Loucy (cell line): ENCODE results near the gene MED13.

Experiments
- H2AFZ ChIP-seq: fragments of 200-600 bp; sonication (generic); 2 replicates; pipeline ENCODE4 v1.6.0; 2016; ENCODE audit warnings: antibody characterized with exemption, mild to moderate bottlenecking, low read length, moderate library complexity
- H3F3A ChIP-seq: fragments of 200-600 bp; 2 replicates; pipeline ENCODE4 v1.6.0; 2016; ENCODE audit warnings: antibody characterized with exemption, low read depth, mild to moderate bottlenecking
- H3K27me3 ChIP-seq: fragments of 200-600 bp; sonication (generic); 2 replicates; pipeline ENCODE4 v1.6.1; 2014; ENCODE audit warnings: low read length, mild to moderate bottlenecking; ENCODE audit not compliant: insufficient read depth, poor library complexity, severe bottlenecking
- H3K36me3 ChIP-seq: fragments of 200-600 bp; sonication (generic); 2 replicates; pipeline ENCODE4 v1.6.1; 2016; ENCODE audit warnings: low read length; ENCODE audit not compliant: insufficient read depth
- H3K4me1 ChIP-seq: fragments of 200-600 bp; sonication (generic); 2 replicates; pipeline ENCODE4 v1.5.1; 2014; ENCODE audit warnings: low read length, mild to moderate bottlenecking; ENCODE audit not compliant: insufficient read depth, poor library complexity, severe bottlenecking
- H3K4me2 ChIP-seq: fragments of 200-600 bp; sonication (generic); 2 replicates; pipeline ENCODE4 v1.6.0; 2014; ENCODE audit warnings: antibody characterized with exemption, low read length, low read depth, mild to moderate bottlenecking; ENCODE audit not compliant: poor library complexity, severe bottlenecking
- H3K4me3 ChIP-seq: fragments of 200-600 bp; sonication (generic); 2 replicates; pipeline ENCODE4 v1.5.1; 2014; ENCODE audit warnings: low read length, mild to moderate bottlenecking, mixed read lengths; ENCODE audit not compliant: poor library complexity, severe bottlenecking
- H3K79me2 ChIP-seq: fragments of 200-600 bp; sonication (generic); 2 replicates; pipeline ENCODE4 v1.6.1; 2014; ENCODE audit warnings: low read length; ENCODE audit not compliant: insufficient read depth
- H3K9ac ChIP-seq: fragments of 200-600 bp; sonication (generic); 2 replicates; pipeline ENCODE4 v1.6.0; 2014; ENCODE audit warnings: mild to moderate bottlenecking, low read depth, low read length, moderate library complexity; ENCODE audit not compliant: poor library complexity, severe bottlenecking
- H3K9me2 ChIP-seq: fragments of 200-600 bp; sonication (generic); replicated peaks from 2 replicates; pipeline ENCODE4 v1.6.1; 2016; ENCODE audit warnings: low read depth, low read length, mixed read lengths
- H3K9me3 ChIP-seq: fragments of 200-600 bp; sonication (generic); 2 replicates; pipeline ENCODE4 v1.6.1; 2014; ENCODE audit warnings: mild to moderate bottlenecking, antibody characterized with exemption, low read length, low read depth; ENCODE audit not compliant: insufficient read depth
- H4K20me1 ChIP-seq: fragments of 200-600 bp; sonication (generic); 2 replicates; pipeline ENCODE4 v1.6.0; 2014; ENCODE audit warnings: antibody characterized with exemption, low read length, mild to moderate bottlenecking; ENCODE audit not compliant: insufficient read depth, poor library complexity, severe bottlenecking
- EZH2phosphoT487 ChIP-seq: fragments of 200-600 bp; IDR thresholded peaks from 2 replicates; pipeline ENCODE4 v1.6.1; 2018; ENCODE audit warnings: antibody characterized with exemption, mild to moderate bottlenecking, moderate library complexity, borderline replicate concordance
- TF ChIP-seq, protein P1 (sequence below): fragments of 200-600 bp; sonication (generic); conservative IDR thresholded peaks from 2 replicates; pipeline ENCODE4 v1.5.1; 2014; ENCODE audit warnings: mild to moderate bottlenecking, antibody characterized with exemption, low read length

The MED13 gene

DNA sequence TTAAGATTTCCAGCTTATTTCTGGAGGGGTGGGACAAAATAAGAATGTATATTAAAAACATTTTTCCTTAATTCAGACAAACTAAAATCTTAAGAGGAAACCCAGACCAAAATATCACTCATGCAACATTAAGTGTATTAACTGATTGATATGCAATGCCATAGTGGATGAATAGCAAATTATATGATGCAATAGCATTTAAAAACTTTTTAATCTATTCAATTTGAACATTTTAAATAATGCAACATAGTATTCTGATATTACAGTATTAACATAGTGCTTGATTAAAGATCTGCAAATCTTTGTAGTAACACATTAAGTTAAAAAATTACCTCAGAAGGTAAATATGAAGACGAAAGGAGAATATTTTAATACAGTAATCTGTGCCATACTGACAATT is 122.0 kb downstream of the MED13 start:
- Histone ChIP-seq H4K20me1 (no peaks in the 10 kb centered on the region), H3K4me3 (no peak overlapping the region), H3K9ac (no peak overlapping the region), H3K36me3 (peaks cover 46% of the 10 kb centered on the region; the same call in 1 of the 2 replicates), H3K79me2 (no peaks in the 10 kb centered on the region), H3K4me2 (no peak overlapping the region), H3K4me1 (no peaks in the 10 kb centered on the region), H3K9me3 (no peaks in the 10 kb centered on the region), H3F3A (no peaks in the 10 kb centered on the region), H2AFZ (no peak overlapping the region), H3K27me3 (no peaks in the 10 kb centered on the region), H3K9me2 (no peaks in the 10 kb centered on the region)
- TF ChIP-seq, protein P1, sequence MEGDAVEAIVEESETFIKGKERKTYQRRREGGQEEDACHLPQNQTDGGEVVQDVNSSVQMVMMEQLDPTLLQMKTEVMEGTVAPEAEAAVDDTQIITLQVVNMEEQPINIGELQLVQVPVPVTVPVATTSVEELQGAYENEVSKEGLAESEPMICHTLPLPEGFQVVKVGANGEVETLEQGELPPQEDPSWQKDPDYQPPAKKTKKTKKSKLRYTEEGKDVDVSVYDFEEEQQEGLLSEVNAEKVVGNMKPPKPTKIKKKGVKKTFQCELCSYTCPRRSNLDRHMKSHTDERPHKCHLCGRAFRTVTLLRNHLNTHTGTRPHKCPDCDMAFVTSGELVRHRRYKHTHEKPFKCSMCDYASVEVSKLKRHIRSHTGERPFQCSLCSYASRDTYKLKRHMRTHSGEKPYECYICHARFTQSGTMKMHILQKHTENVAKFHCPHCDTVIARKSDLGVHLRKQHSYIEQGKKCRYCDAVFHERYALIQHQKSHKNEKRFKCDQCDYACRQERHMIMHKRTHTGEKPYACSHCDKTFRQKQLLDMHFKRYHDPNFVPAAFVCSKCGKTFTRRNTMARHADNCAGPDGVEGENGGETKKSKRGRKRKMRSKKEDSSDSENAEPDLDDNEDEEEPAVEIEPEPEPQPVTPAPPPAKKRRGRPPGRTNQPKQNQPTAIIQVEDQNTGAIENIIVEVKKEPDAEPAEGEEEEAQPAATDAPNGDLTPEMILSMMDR = no peak
- no peak for TF ChIP-seq EZH2phosphoT487

DNA sequence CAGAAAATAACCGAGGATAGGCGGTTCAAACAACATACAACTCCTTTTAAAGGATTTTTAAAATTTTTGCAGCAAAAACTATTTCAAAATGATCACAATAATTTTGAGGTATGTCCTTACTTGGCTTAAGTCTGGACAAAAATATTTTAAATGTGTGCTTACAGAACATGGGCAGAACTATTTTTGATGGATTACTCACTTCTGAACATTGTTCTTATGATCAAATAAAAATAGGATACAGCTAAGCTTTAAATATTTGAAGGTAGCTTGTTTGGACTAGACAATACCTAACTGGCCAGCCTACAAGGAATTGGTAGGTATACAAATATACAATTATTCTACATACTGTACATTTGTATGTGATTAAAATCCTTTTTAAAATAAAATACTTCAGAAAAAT is 123.0 kb downstream of the MED13 start:
- H3K9me3 ChIP-seq = no peaks in the 10 kb centered on the region
- peaks cover 36% of the 10 kb centered on the region; the same call in 1 of the 2 replicates for H3K36me3 ChIP-seq
- no peak overlapping the region for H3K4me3 ChIP-seq
- no peaks in the 10 kb centered on the region for H3K27me3 ChIP-seq
- no peak overlapping the region for H3K9ac ChIP-seq
- H3K4me2 ChIP-seq = no peak overlapping the region
- H3K4me1 ChIP-seq = no peaks in the 10 kb centered on the region
- TF ChIP-seq, protein P1 = no peak
- no peak for TF ChIP-seq EZH2phosphoT487
- H2AFZ ChIP-seq = no peak overlapping the region
- no peaks in the 10 kb centered on the region for H3F3A ChIP-seq
- no peaks in the 10 kb centered on the region for H3K9me2 ChIP-seq
- no peaks in the 10 kb centered on the region for H3K79me2 ChIP-seq
- no peaks in the 10 kb centered on the region for H4K20me1 ChIP-seq

DNA sequence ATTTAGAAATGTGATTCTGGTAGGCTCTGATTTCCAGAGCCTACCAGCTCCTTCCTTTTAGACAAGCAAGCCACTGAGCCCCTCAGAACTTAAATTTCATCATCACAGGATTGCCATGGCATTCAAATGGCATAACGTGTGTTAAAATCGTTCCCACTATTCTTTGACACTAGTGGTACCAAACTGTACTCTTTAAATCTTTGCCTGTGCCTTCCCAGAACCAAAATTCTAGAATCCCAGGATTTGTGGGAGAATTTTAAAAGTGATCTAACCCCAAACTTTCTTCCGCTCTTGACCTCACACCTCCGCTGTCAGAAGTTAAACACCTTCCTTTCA is 137.0 kb downstream of the MED13 start:
- peak overlapping the region; percentile 99 for H2AFZ ChIP-seq

More for the DNA sequence above, 137.0 kb downstream of the MED13 start:
- no peaks in the 10 kb centered on the region for H4K20me1 ChIP-seq
- peak overlapping the region; percentile 98 for H3K4me2 ChIP-seq
- TF ChIP-seq, protein P1 = no peak
- TF ChIP-seq EZH2phosphoT487 = no peak
- no peaks in the 10 kb centered on the region; the same call in 1 of the 2 replicates for H3K36me3 ChIP-seq
- peaks cover 19% of the 10 kb centered on the region for H3K79me2 ChIP-seq
- H3K9me3 ChIP-seq = no peaks in the 10 kb centered on the region
- H3K27me3 ChIP-seq = no peaks in the 10 kb centered on the region
- peak overlapping the region; percentile 95 for H3K9ac ChIP-seq
- H3F3A ChIP-seq = no peaks in the 10 kb centered on the region
- H3K9me2 ChIP-seq = no peaks in the 10 kb centered on the region
- peaks cover 17% of the 10 kb centered on the region for H3K4me1 ChIP-seq
- peak overlapping the region; percentile 95 for H3K4me3 ChIP-seq
